Activated CD4-positive, CD25-positive, alpha-beta regulatory T cell treated with anti-CD3 and anti-CD28 coated beads, Interleukin-2, amount 50 U/mL, for 16 hours (primary cell): ENCODE data around the gene FBXO9.

ENCODE experiments used
- DNase-seq: peaks from one replicate; pipeline ENCODE4 v3.0.0-alpha.2; 2020; ENCODE audit warnings: low read depth, low spot score

Gene FBXO9

DNA sequence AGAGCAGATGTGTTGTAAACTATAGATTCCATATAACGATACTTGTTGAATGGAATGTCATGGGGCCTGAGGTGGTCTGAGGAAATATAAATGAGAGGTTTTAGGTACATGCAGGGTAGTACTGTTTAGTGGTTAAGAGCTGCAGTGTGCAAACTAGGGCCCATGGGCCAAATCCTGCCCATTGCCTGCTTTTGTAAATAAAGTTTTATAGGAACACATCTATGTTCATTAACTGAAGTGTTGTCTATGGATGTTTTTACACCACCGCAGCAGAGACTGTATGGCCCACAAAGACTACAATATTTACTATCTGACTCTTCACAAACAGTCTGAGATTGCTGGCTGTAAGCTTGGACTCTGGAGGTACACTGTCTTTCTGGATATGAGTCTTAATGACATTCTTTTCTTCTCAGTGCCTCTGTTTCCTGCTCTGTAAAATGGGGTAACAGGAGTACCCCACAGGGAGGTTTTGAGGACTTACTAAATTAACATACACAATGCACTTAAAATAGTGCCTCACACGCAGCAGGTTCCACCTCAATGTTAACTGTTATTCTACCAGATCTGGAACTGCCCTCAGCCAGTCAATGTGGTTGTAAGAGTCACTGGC is 70.9 kb downstream of the FBXO9 start:
- DNase-seq, result no peak

DNA sequence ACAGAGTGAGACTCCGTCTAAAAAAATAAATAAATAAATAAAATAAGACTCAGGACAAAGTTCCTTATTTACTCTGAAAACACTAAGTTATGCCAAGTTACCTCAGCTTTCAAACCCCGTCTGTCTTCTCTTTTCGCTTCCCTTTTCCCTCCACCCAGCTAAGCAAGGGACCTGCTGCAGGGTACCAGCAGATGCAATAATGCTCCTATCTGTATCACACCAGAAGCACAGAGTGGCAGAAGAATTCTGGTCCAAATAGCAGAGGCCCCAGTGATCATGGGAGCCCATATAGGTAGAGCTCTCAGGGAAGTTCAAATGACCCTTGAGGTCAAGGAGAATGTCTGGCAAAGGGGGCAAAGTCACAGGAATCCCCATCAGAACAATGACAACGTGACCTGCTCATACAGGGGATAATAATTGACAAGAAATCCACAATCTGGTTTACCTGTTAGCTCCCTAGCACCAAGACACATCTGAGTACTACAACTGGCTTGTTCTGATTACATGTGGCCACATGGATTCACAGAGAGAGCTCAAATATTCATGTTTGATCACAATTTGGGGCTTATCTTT is 74.7 kb downstream of the FBXO9 start:
- no peak for DNase-seq

GRCh38 chr6:53142810-53143209 is 77.6 kb downstream of the FBXO9 start:
- no peak for DNase-seq

DNA sequence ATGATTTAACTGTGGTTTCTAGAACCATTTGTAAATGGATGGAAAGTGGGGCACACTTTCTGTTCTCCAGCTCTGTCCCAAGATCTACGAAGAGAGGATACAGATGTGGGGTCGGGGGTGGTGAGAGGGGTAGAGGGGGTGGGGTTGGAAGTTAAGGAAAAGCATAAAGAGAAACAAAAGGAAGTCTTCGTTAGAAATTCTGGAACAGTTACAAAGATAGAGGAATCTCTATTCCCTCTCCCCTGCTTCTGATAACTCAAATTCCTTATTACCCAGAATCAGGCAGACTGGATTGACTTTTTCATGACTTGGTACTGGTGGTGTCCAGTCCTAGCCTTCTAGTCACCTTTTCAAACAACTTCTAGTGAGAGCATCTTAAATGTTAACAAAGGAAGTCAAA is 78.5 kb downstream of the FBXO9 start:
- no peak for DNase-seq

GRCh38 chr6:53144802-53145201 is 79.6 kb downstream of the FBXO9 start:
- no peak for DNase-seq

DNA sequence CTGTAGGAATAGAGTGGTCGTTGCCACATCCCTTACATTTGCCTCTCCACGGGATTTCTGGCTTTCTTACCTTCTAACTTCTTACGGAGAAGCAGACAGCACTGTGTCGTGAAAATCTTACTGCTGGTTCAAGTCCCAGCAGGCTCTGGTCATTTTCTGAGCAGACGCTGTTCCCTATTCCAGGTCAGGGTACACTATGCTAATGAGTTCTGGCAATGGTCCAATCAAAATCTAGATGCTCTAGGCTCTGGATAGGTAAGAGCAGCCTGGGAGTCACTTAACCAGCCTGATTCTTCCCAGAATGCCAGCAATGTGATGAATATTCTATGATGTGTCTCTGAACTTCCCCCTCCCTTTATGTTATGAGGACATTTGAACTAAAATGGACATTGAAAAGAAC is 83.5 kb downstream of the FBXO9 start, which contains the start of gene GCM1:
Gene GCM1, minus strand, starts transcription at position 158 of the 400 bp plus-strand sequence. CDS start 3,209 bp downstream, outside the sequence.
- no peak for DNase-seq
